Globus pallidus (tissue), 1 donor: Measurements from ENCODE around the gene KIR2DL4.
A peak's percentile ranks its signal among the peaks of the same experiment; 100 is the strongest.
"Not testable (repeated sequence)": the region's sequence is repeated elsewhere in the genome, so short reads cannot be mapped to it uniquely, and the experiment has no call there.

ENCODE experiments used
- DNase-seq: peaks from one replicate; pipeline ENCODE4 v3.0.0-alpha.2; 2015; ENCODE audit warnings: low spot score

Gene KIR2DL4

DNA sequence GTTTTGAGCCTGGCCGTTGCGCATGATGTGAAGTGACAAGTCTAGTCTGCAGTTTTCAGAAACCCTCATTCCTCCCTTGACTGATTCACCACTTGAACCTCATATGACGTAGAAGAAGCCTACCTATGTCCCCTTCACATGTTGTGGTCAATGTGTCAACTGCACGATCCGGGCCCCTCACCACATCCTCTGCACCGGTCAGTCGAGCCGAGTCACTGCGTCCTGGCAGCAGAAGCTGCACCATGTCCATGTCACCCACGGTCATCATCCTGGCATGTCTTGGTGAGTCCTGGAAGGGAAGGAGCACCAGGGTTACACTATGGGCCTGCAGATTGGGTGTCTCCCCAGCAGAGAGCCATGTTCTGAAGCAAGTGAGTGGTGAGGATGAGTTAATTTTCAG lies at the start of gene KIR2DL4:
TSS of gene KIR2DL4 (plus strand) at position 201 of the 400 bp plus-strand sequence. CDS start at position 243, 42 bp downstream.
- DNase-seq = no peak

DNA sequence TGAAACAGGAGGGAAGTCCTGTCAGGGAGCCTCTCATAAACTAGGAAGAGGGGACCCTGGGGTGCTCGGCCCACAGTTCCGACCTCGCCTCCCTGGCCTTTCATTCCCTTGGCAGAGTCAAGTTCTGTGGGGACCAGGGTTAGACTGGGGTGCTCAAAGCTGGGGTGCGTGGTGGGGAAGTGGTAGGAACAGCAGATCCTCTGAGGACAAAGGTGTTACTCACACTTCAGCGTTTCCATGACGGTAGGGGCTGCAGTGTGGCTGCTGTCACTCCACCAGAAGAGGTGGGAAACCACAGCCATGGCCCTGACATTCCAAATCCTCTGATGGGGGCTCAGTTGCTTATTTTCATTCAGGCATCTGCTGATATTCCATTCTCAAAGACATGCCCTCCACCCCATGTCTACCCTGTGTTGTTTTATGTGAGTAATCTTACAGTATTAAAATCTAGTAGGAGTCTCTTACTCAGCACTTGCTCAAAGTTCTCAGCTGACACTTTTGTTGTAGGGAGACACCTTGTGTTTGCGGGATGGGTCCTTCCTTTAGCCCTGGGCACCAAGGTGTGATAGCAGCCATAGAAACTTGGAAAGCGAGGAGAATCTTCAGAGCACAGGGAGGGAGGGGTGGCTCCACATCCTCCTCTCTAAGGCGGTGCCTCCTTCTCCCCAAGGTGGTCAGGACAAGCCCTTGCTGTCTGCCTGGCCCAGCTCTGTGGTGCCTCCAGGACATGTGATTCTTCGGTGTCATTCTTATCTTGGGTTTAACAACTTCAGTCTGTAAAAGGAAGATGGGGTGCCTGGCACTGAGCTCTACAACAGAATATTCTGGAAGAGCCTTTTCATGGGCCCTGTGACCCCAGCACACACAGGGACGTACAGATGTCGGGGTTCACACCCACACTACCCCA lies 47.0 kb upstream of the KIR2DL4 start:
- not testable (repeated sequence) for DNase-seq

GRCh38 chr19:54758577-54758976 lies 44.8 kb upstream of the KIR2DL4 start:
- DNase-seq = not testable (repeated sequence)

DNA sequence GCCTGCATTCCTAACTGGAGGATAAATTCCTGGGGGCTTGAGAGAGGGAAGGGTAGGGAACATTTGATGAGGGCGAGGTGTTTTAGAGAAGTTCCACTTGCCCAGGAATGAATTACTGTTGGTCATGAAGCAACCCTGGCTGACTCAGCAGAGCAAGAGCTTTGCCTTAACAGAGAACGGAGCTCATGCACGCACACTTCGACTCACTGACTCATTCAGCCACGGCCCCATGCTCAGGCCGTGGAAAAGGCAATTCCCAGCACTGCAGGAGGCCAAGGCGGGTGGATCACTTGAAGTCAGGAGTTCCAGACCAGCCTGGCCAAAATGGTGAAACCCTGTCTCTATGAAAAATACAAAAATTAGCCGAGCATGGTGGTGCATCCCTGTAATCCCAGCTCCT lies 39.2 kb upstream of the KIR2DL4 start:
- DNase-seq = not testable (repeated sequence)

DNA sequence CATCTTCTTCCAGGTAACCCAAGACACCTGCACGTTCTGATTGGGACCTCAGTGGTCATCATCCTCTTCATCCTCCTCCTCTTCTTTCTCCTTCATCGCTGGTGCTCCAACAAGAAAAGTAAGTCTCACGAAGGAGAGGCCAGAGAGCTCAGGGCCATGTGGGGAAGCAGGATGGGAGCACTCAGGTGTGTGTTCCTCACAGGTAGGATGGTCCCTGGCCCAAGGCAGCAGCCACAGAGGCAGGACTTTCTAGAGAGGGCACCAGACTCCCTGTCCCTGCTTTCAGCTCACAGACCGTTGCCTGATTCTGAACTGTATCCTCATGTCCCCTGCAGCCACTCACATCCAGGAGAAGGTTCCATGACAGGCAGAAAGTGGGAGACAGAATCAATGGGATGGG lies 36.9 kb upstream of the KIR2DL4 start:
- DNase-seq = not testable (repeated sequence)

GRCh38 chr19:54769646-54770045 lies 33.8 kb upstream of the KIR2DL4 start, which contains the start of gene KIR2DL1:
KIR2DL1 (plus strand) TSS chr19:54769793; CDS start chr19:54769851, 58 bp downstream.
- DNase-seq = not testable (repeated sequence)

DNA sequence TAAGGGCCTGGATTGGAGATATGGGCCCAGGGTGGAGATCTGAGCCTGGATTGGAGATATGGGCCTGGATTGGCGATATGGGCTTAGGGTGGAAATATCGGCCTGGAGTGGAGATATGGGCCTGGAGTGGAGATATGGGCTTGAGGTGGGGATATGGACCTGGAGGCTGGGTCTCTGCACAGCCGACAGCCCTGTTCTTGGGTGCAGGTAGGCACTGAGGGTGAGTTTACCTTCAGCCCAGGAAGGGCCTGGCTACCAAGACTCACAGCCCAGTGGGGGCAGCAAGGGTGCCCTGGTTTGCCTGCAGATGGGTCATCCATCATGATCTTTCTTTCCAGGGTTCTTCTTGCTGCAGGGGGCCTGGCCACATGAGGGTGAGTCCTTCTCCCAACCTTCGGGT lies 32.9 kb upstream of the KIR2DL4 start:
- DNase-seq = not testable (repeated sequence)

- DNase-seq = not testable (repeated sequence)
These were observed 32.1 kb upstream of the KIR2DL4 start for GRCh38 chr19:54771018-54771960.

DNA sequence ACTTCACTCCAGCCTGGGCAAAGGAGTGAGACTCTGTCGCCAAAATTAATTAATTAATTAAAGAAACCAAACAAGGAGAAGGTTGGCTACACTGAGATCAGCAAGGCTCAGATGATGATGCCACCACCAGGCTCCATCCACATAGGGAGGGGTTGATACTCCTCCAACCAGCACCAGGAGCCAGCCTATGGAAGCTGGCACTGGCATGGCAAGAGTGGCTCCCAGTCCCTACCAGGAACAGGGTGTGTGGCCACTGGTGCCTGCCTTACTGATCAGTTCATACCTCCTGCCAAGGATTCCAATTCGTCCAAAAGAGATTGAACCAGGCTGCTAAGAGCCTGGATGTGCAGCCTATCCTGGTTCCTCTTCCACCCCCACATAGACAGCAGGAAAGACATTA lies 30.7 kb upstream of the KIR2DL4 start:
- DNase-seq = not testable (repeated sequence)

- not testable (repeated sequence) for DNase-seq
These were observed 28.2 kb upstream of the KIR2DL4 start for GRCh38 chr19:54775095-54775815.

GRCh38 chr19:54775830-54776229 lies 27.6 kb upstream of the KIR2DL4 start:
- DNase-seq = not testable (repeated sequence)

DNA sequence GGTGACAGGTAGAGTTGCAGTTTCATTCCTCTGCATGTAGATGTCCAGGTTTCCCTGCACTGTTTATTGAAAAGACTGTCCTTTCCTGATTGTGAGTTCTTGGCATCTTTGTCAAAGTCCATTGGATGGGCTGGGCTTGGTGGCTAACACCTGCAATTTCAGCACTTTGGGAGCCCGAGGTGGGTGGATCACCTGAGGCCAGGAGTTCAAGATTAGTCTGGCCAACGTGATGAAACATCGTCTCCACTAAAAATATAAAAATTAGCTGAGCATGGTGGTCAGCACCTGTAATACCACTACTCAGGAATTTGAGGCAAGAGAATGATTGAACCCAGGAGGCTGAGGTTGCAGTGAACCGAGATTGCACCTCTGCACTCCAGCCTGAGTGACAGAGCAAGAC lies 25.6 kb upstream of the KIR2DL4 start:
- DNase-seq = not testable (repeated sequence)

GRCh38 chr19:54778896-54779295 lies 24.5 kb upstream of the KIR2DL4 start:
- not testable (repeated sequence) for DNase-seq

GRCh38 chr19:54782916-54783315 lies 20.5 kb upstream of the KIR2DL4 start:
- not testable (repeated sequence) for DNase-seq

GRCh38 chr19:54786091-54786723 lies 17.2 kb upstream of the KIR2DL4 start:
- DNase-seq = not testable (repeated sequence)

GRCh38 chr19:54788154-54788553 lies 15.3 kb upstream of the KIR2DL4 start:
- DNase-seq = peak; percentile 2

DNA sequence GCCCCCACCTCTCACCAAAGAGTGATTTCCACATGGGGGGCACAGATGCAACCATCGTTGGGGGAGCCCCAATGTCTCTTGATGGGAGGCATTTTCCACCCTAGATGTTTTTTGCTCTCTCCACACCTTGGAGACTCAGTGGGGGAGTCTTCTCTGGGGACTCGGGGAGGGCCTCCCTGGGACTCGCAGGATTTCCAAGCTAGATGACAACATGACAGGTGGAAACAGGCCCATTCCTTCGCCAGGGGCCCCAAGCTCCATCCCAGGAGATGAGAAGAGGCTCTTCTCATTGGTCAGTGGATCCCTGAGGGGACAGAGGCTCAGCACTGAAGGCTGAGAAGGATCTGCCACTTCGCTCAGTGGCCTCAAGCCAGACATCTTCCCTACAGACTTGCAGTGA lies 12.7 kb upstream of the KIR2DL4 start:
- DNase-seq = no peak

DNA sequence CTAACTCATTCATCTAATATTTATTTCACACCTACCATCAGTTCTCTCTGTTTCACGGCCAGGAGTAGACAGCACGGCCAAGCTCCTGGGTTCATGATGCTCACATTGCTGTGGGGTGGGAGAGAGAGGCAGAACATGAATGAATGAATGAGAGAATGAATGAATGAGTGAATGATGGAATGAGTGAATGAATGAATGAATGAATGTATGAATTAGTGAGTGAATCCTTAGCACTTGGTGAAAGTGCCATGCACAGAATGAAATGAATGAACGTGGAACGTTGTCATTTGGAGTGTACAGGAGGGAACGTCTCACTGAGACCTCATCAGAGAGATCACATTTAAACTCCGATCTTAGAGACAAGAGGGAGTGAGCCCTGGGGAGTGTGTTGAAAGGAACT lies 11.9 kb upstream of the KIR2DL4 start:
- no peak for DNase-seq

DNA sequence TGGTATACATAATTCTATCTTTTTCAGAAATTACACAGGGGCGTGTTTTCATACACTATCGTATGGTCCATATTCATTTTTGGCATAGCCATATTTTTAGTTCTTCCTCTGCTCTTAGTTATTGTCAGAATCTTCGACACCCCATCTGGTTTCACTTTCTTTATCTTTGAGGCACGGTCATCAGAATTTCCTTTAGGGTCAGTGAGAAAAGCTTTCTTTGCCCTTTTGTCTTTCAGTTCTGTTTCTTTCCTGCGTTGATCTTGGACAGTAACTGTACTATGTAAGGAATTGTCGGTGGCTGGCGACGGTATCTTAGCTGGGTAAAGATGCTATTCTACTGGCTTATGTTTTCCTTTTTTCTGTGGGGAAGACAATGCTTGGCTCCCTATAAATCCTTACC lies 10.6 kb upstream of the KIR2DL4 start:
- peak; percentile 8 for DNase-seq

GRCh38 chr19:54795758-54796157 lies 7.7 kb upstream of the KIR2DL4 start:
- DNase-seq = peak; percentile 0

GRCh38 chr19:54804101-54804500 lies 691 bp downstream of the KIR2DL4 start:
- no peak for DNase-seq
